Right lobe of liver (tissue), 4 donors: ENCODE measurements around the gene DSCAML1.

ENCODE experiments used
- CTCF ChIP-seq, 4 donors: fragments of 200-600 bp in 3 of 4; fragments of 450-650 bp in 1 of 4; IDR thresholded peaks; one replicate each; pipeline versions ENCODE4 v1.5.1 to v1.8.0; 2016 to 2022; ENCODE audit warnings: antibody characterized with exemption in 4 of 4, mild to moderate bottlenecking in 2 of 4
- POLR2A ChIP-seq: fragments of 450-650 bp; IDR thresholded peaks from one replicate; pipeline ENCODE4 v1.6.1; 2017; ENCODE audit warnings: antibody characterized with exemption, mild to moderate bottlenecking
- donor health status: DM: no; HTN: no; CAD: no.
- donor health status: DM: no; HTN: no; CAD: no.
- donor health status: DM: no; HTN: yes; CAD: no.

GRCh38 chr11:117838901-117839300, 41.9 kb upstream of the DSCAML1 start:
- TF ChIP-seq CTCF (IDR thresholded peaks at IDR 0.05) (no peak), POLR2A (no peak)
